GM12801 (cell line): Measurements from ENCODE around the gene MMP13.

ENCODE experiments used
- CTCF ChIP-seq: IDR thresholded peaks from one replicate; pipeline ENCODE4 v1.5.1; 2011; ENCODE audit warnings: control low read depth; ENCODE audit not compliant: insufficient read length; ENCODE audit errors: extremely low read depth

MMP13 gene

GRCh38 chr11:102955624-102956023 is at the start of gene MMP13:
Gene MMP13 (minus strand): TSS chr11:102955732. CDS start chr11:102955705, 27 bp downstream.
- no peak for TF ChIP-seq CTCF

- no peak for TF ChIP-seq CTCF
These were observed 38.6 kb upstream of the MMP13 start for GRCh38 chr11:102994105-102994504.

GRCh38 chr11:102991776-102992175 is 36.2 kb upstream of the MMP13 start:
- TF ChIP-seq CTCF: no peak

GRCh38 chr11:102990145-102990544 is 34.6 kb upstream of the MMP13 start:
- no peak for TF ChIP-seq CTCF

- TF ChIP-seq CTCF: no peak
These were observed 34.0 kb upstream of the MMP13 start for GRCh38 chr11:102989379-102990047.

GRCh38 chr11:102986815-102987214 is 31.3 kb upstream of the MMP13 start:
- TF ChIP-seq CTCF: no peak

GRCh38 chr11:102985850-102986249 is 30.3 kb upstream of the MMP13 start:
- no peak for TF ChIP-seq CTCF
